Suprapubic skin (tissue), 4 donors: ENCODE data around the gene ADGRB3.

ENCODE experiments used
- POLR2A ChIP-seq, 2 donors: fragments of 450-650 bp; IDR thresholded peaks; one replicate each; pipeline ENCODE4 v1.6.1; 2017; ENCODE audit warnings: antibody characterized with exemption in 2 of 2, mild to moderate bottlenecking in 2 of 2, moderate library complexity in 2 of 2
- POLR2AphosphoS5 ChIP-seq, 3 donors: sonication (generic); formaldehyde crosslinking; IDR thresholded peaks; one replicate each; pipeline ENCODE4 v1.6.1; 2017; ENCODE audit warnings: antibody characterized with exemption in 3 of 3
- TF ChIP-seq, protein P1 (sequence below), 2 donors: fragments of 200-600 bp in 1 of 2; fragments of 450-650 bp in 1 of 2; sonication (generic) in 1 of 2; IDR thresholded peaks; one replicate each; pipeline ENCODE4 v1.5.1; 2016 to 2019; ENCODE audit warnings: antibody characterized with exemption in 2 of 2, mild to moderate bottlenecking in 1 of 2, moderate library complexity in 1 of 2

DNA sequence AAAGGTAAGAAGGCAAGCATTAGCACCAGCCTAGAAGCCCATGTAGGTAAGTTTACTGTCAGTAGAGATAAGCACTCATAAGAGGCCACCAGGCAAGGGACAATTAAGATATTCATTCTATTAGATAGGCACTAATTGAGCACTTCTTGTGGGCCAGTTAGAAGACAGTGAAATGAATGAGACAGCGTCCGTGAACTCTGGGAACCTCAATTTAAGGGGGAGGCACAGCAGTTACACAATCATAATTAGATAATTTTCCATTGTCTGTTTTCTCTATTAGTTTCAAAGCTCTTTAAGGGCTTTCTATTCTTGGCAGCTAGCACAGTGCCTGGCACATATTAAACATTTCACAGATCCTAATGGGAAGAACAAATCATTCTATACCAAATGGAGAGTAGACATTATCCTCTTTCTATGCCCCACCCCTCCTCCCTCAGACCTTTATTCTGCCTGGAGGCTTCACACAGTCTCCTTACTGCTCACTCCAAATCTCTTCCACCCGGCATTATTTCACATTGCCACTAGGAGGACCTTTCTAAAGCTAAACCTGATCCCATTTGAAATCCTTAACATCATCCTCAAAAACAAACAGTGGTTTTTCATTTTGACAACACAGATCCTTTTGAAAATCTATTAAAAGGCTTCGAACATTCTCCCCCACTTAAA, 529.6 kb downstream of the ADGRB3 start:
- TF ChIP-seq, protein P1, sequence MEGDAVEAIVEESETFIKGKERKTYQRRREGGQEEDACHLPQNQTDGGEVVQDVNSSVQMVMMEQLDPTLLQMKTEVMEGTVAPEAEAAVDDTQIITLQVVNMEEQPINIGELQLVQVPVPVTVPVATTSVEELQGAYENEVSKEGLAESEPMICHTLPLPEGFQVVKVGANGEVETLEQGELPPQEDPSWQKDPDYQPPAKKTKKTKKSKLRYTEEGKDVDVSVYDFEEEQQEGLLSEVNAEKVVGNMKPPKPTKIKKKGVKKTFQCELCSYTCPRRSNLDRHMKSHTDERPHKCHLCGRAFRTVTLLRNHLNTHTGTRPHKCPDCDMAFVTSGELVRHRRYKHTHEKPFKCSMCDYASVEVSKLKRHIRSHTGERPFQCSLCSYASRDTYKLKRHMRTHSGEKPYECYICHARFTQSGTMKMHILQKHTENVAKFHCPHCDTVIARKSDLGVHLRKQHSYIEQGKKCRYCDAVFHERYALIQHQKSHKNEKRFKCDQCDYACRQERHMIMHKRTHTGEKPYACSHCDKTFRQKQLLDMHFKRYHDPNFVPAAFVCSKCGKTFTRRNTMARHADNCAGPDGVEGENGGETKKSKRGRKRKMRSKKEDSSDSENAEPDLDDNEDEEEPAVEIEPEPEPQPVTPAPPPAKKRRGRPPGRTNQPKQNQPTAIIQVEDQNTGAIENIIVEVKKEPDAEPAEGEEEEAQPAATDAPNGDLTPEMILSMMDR (IDR thresholded peaks at IDR 0.05): no peak
- TF ChIP-seq POLR2A (IDR thresholded peaks at IDR 0.05) (no peak), POLR2AphosphoS5 (IDR thresholded peaks at IDR 0.05) (no peak)
